CD4-positive, alpha-beta T cell treated with Interleukin-6 for 4 hours (primary cell): ENCODE data around the gene RABGAP1L.
"Not testable (repeated sequence)": the region's sequence is repeated elsewhere in the genome, so short reads cannot be mapped to it uniquely, and the experiment has no call there.

Source experiments
- DNase-seq: peaks from one replicate; pipeline ENCODE4 v3.0.0-alpha.2; 2020; ENCODE audit warnings: mixed read lengths

Gene RABGAP1L

DNA sequence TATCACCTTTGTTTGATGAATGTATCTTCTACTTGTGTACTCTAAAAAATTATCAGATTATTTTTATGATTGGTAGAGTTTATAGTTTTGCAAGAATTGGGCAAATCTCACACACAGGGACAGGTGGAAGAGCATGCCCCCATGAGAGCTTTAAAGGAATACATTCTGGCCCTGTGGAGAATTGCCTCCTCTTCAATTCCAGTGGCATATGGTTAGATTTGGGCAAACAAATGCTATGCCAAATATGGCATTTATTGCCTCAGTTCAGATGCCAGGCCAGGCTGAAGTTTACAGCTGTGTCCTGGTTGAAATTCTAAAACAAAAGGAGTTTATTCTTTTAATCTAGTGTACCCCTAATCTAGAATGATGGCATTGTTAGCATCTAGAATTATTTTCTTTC is 678.1 kb downstream of the RABGAP1L start:
- DNase-seq: no peak

- DNase-seq: no peak
Measured at GRCh38 chr1:174839211-174839610, 679.9 kb downstream of the RABGAP1L start.

DNA sequence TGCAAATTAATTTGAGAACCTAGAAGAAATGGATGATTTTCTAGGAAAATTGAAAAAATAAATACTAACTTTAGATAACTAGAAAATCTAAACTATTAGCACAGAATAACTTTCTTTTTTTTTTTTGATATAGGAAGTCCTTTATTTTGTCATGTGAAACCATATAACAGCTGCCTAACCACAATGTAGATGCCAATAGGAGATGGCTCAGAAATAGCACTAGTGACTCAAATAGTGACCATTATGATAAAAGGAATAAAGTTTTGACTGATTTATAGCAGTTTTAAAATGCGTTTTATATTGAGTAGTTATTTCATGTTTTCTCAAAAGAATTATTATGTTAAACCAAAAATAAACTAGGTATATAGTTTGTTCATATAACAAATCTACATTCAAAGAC is 682.4 kb downstream of the RABGAP1L start:
- no peak for DNase-seq

DNA sequence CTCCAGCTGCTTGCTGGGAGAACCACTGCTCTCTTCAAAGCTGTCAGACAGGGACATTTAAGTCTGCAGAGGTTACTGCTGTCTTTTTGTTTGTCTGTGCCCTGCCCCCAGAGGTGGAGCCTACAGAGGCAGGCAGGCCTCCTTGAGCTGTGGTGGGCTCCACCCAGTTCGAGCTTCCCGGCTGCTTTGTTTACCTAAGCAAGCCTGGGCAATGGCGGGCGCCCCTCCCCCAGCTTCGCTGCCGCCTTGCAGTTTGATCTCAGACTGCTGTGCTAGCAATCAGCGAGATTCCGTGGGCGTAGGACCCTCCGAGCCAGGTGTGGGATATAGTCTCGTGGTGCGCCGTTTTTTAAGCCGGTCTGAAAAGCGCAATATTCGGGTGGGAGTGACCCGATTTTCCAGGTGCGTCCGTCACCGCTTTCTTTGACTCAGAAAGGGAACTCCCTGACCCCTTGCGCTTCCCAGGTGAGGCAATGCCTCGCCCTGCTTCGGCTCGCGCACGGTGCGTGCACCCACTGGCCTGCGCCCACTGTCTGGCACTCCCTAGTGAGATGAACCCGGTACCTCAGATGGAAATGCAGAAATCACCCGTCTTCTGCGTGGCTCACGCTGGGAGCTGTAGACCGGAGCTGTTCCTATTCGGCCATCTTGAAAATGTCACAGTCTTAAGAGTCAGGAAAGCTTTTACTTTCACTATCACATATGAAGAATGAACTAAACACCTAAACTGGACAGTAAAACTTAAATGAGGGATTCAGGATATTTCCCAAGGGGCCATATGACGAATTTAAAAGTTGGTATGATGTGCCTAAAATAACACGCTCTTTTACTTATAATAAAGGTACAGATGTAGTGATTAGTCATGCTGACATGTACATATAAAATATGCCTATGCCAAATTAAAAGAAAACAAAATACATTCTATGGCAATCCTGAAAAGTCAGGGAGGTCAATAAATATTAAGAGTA is 689.6 kb downstream of the RABGAP1L start:
- DNase-seq: not testable (repeated sequence)

GRCh38 chr1:174850726-174851125 is 691.4 kb downstream of the RABGAP1L start:
- DNase-seq: no peak

DNA sequence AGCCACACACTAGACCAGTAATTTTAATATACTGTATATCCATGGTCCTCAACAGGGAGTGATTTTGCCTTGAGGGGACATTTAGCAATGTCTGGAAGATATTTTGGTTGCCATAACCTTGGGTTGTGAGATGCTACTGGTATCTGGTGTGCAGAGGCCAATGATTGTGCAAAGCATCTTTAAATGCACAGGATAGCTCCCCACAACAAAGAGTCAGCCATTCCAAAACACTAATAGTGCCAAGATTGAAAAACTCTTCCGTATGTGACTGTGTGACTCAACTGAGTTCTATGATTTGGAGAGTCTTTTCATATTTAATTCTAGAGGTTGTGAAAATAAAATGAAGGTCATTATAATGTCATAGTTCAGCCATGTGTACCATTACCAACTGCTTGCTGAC is 699.0 kb downstream of the RABGAP1L start:
- no peak for DNase-seq

DNA sequence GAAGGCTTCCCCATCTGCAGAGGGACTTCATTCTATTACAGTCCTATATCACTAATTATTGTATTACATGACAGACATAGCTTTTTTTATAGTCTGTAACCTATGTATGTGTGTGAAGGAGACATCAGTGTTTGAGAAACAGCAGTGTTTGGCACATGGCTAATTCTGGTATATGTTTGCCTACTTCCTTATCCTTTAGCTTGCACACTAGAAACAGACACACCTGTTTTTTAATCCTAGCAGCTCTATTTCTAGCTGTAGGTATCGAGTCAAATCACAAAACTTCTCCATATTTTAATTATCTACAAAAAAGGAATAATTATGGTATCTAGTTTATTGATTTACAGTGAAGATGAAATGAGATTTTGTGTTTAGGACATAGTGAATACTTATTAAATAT is 711.0 kb downstream of the RABGAP1L start:
- no peak for DNase-seq

GRCh38 chr1:174871886-174872285 is 712.6 kb downstream of the RABGAP1L start:
- no peak for DNase-seq

DNA sequence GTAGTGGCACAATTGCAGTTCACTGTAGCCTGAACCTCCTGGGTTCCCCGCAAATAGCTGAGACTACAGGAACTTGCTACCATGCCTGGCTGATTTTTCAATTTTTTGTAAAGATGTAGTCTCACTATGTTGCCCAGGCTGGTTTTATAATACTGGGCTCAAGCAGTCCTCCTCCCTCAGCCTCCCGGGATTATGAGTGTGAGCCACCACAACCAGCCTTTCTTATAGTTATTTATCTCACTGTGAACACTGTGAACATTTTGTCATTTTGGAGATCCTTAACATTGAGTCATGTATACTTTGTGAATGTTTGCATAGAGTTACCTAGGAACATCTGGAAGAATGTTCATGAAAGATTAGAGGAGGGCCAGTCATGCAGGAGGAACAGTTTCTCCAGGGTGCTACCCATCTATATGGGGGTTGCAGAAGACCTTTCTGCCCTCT is 713.3 kb downstream of the RABGAP1L start:
- DNase-seq: no peak

DNA sequence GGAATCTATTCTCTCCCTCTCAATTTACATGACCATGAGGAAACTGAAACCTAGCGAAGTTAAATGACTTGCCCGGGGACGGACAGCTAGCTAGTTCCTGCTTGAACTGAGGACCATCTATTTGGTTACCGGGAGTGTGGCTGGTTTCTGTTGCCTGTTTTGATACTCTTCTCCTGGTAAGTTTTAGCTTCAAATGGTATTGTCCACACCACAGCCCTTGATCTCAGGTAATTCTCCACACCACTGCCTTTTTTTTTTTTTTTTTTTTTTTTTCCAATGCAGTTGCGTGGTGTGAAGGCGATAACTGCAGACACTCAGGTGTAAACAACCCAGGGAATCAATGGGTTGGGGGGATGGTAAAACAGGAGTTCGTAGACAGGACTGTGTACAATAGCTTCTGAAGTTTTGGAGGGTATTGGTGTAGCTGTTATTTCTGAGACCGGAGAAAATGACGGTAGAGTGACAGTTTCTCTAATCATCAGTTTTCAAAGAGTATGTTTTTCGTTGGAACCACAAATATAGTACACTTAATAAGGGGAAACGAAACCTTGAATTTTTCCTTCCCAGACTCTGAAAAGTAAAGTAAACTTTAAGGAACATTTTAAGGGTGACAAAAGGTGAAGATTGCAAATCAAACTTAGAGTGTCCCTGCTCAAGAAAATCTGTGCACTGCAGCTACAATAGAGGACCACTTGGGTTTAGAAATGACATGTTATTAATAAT is 715.2 kb downstream of the RABGAP1L start:
- peak; percentile 20 for DNase-seq

DNA sequence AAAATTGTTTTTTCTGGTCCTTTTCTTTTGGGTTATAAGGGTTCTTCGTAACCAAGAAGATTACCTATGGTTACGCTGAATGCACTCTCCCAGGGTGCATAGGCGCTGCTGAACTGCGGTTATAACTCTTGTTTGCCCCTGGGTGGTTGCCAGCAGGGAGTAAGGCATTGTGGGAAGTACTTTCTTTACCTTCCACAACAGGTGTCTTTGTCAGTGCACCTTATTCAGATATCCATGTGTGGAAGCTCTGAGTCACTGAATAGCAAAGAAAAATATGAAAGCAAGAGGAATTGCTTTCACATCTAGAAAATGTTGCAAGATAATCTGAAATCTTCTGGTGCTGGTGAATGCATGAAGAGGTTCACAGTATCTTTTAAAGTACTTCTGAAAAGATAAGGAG is 716.0 kb downstream of the RABGAP1L start:
- peak; percentile 69 for DNase-seq

GRCh38 chr1:174877208-174877673 is 717.9 kb downstream of the RABGAP1L start:
- DNase-seq: no peak

GRCh38 chr1:174880171-174880570 is 720.9 kb downstream of the RABGAP1L start:
- DNase-seq: no peak

GRCh38 chr1:174883409-174883808 is 724.1 kb downstream of the RABGAP1L start:
- peak; percentile 12 for DNase-seq

DNA sequence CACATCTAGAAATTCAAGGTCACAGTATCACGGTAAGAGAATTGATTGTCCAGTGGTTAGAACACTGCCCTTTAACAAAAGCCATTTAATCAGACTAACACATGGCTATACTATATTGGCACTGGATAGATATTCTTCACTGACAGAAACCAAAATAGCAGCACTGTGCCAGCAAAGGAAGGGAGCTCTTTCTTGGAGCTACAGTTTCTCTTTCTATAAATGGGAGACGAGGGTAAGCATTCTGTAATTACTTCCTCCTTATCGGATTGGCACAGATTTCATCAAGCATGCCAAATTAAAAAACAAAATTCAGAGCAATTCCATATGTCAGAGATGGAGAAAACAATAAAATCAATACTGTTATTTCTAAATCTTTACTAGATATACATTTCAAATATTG is 724.7 kb downstream of the RABGAP1L start:
- DNase-seq: no peak

DNA sequence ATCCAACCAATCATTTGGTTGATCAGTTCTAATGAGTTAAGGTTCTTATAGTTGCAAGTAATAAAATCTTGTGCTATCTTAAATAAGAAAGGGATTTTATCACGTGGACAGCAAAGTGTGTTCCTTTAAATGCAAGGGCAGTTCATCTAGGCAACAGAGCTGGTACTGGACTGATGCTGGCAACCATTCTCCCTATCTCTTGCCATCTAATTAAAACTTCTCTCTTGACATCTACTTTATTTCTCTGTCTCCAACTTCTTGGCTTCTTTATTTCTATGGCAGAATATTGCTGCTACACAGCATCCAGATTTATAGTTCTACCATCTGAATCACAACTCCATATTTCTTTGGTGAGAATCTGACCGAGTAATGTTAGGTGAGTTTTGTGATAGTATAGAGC is 725.2 kb downstream of the RABGAP1L start:
- no peak for DNase-seq

DNA sequence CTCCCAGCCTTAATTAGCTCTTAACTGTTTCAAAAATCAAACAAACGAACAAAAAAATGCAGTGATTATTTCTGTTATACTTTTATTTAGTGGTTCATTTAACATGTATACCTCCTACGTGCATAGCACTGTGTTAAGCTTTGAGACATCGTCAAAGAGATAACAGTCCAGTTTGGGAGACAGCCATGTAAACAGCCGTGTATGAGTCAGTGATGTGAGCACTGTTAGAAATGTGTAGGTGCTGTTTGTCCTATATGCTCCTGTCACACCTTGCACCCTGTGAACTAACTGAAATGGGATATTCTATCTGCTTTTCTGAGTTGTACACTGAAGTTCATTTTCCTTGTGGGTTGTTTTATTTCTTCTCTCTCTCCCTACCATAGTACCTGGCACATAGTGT is 730.7 kb downstream of the RABGAP1L start:
- no peak for DNase-seq

- DNase-seq: no peak
Measured at GRCh38 chr1:174892016-174892415, 732.7 kb downstream of the RABGAP1L start.

DNA sequence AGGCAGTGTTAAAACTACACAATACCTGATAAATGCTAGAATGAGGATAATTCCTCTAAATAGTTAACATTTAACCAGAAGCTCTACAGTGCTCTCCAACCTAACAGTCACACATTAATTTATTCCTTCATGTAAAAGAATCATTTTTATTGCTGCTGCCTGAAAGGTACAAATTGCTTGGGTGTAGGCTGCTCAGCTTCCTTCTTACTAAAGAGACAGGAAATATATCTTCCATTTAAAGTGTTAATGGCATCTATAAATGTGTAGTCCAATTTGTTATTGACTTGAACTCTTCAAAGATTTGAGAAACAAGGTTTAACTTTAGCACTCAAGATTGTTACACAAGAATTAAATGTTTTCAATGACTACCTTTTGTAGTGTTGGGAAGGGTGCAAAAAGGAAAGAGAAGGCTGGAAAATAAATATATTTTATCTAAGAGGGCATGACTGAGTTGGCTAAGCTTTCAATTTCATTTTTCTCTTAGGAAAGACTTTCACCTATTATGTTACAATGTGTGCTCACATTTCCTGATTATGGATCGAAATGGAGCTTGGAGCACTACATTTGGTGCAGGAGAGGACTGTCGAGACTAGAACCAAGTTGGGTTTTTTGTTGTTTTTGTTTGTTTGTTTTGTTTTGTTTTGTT is 734.9 kb downstream of the RABGAP1L start:
- DNase-seq: no peak

- not testable (repeated sequence) for DNase-seq
Measured at GRCh38 chr1:174895610-174896009, 736.3 kb downstream of the RABGAP1L start.

- DNase-seq: no peak
Measured at GRCh38 chr1:174898102-174898797, 738.9 kb downstream of the RABGAP1L start.

DNA sequence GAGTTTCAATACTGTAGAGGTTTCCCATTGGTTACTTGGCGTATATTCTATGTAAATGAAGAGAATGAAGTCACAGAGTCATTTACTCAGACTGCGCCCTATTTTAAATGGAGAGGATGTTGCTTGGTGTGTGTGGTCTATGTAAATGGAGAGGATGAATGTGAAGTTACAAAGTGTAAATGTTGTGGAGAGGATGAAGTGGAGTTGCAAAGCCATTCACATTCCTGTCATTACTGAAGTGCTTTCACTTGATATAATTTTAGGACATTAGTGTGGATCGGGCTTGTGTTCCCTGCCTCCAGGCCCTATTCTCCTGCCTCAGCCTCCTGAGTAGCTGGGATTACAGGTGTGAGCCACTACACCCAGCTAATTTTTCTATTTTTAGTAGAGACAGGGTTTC is 741.0 kb downstream of the RABGAP1L start:
- DNase-seq: no peak
